Breast epithelium (tissue), 3 donors: ENCODE measurements around the gene TTLL6.

Experiments
- CTCF ChIP-seq, 3 donors: fragments of 450-650 bp; IDR thresholded peaks; one replicate each; pipeline ENCODE4 v1.5.1; 2016 to 2017; ENCODE audit warnings: antibody characterized with exemption in 3 of 3, mild to moderate bottlenecking in 3 of 3, moderate library complexity in 3 of 3
- POLR2A ChIP-seq: fragments of 450-650 bp; IDR thresholded peaks from one replicate; pipeline ENCODE4 v1.6.1; 2016; ENCODE audit warnings: antibody characterized with exemption, mild to moderate bottlenecking, moderate library complexity
- POLR2AphosphoS5 ChIP-seq, 3 donors: sonication (generic); formaldehyde crosslinking; IDR thresholded peaks; one replicate each; pipeline ENCODE4 v1.6.1; 2017; ENCODE audit warnings: antibody characterized with exemption in 3 of 3

- TF ChIP-seq POLR2A (no peak), CTCF (IDR thresholded peaks at IDR 0.05) (no peak), POLR2AphosphoS5 (IDR thresholded peaks at IDR 0.05) (no peak)
Observed at GRCh38 chr17:48726916-48727286, 90.1 kb downstream of the TTLL6 start.
